Spinal cord (tissue), 10 donors: ENCODE measurements around the gene GCK. TPM values are rescaled to one million over a fixed set of nuclear protein-coding genes. Genes with fewer than 3 reads are reported as not detected.

ENCODE experiments used
- DNase-seq, 6 donors: peaks; one replicate each; pipeline versions ENCODE4 v3.0.0 to v3.0.0-alpha.2; 2013 to 2015; ENCODE audit warnings: low spot score in 6 of 6, low read depth in 4 of 6
- H3K27ac ChIP-seq: one replicate; pipeline ENCODE4 v1.5.1; 2013; ENCODE audit warnings: low read depth, low read length, control low read depth
- H3K27me3 ChIP-seq: one replicate; pipeline ENCODE4 v1.6.1; 2013; ENCODE audit warnings: low read length; ENCODE audit not compliant: control insufficient read depth, insufficient read depth
- H3K36me3 ChIP-seq: one replicate; pipeline ENCODE4 v1.6.1; 2013; ENCODE audit warnings: low read length; ENCODE audit not compliant: control insufficient read depth, insufficient read depth
- H3K4me1 ChIP-seq: one replicate; pipeline ENCODE4 v1.6.1; 2013; ENCODE audit warnings: low read length; ENCODE audit not compliant: control insufficient read depth, insufficient read depth
- H3K4me3 ChIP-seq: one replicate; pipeline ENCODE4 v1.5.1; 2013; ENCODE audit warnings: low read depth, low read length, control low read depth
- H3K9me3 ChIP-seq: one replicate; pipeline ENCODE4 v1.6.1; 2013; ENCODE audit warnings: low read length; ENCODE audit not compliant: control insufficient read depth, insufficient read depth
- WGBS: methylation state at CpG from one replicate; pipeline ENCODE4 v1.1.5; 2013; ENCODE audit warnings: missing lambda C conversion rate; ENCODE audit not compliant: insufficient coverage; 5-methylcytosine and 5-hydroxymethylcytosine counted together
- polyA plus RNA-seq, 2 donors: library from polyadenylated mRNA; unstranded; fragments of 120-200 nt; gene quantifications; one replicate each; pipeline ENCODE4 v1.2.1, GENCODE V29; 2013; ENCODE audit not compliant: insufficient read length in 2 of 2
- total RNA-seq, 2 donors: library from RNA; depleted of rRNA in 1 of 2; stranded (reverse); fragments of 120-200 nt in 1 of 2; fragments of >200 nt in 1 of 2; gene quantifications; one replicate each; pipeline versions ENCODE4 v1.2.3 to v1.2.4, GENCODE V29; 2013 to 2014
- donor health status: healthy.

Gene GCK
- total and polyA plus RNA-seq, 4 donors = 4.8 to 14.0 (median 9.5) TPM

DNA sequence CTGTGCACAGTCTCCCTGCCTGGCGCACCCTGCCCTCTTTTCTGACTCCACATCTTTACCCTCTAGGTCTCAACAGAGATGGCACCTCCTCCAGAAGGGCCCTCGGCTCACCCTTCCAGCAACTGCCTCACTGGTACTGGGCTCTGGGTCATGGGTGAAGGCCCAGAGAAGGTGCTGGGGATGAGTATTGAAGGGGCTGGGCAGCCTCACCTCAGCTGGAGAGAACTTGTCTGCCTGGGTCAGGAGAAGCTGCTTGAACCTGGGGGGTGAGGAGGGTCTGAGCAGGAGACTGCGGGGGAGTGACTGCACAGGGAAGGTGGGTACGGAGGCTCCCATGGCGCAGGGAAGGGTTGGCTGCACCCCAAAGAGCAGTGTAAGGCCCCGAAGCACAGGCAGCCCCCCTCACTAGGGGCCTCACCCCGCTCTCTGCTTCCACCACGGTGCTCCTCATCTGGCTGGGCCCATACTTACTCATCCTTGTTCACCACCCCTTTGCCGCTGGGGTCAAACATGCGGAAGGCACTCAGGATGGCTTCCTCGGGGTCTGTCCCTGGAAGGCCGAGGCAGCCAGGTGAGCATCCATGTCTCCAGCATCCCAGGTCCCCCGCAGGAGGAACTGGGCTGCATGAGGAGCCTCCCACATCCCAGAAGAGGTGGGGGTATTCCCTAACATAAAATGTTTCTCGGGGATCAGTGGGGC lies 49.8 kb downstream of the GCK start:
- peaks cover 13% of the 10 kb centered on the region for H3K36me3 ChIP-seq
- H3K27ac ChIP-seq = no peak overlapping the region
- H3K27me3 ChIP-seq = peaks cover 2% of the 10 kb centered on the region
- H3K4me1 ChIP-seq = peaks cover 20% of the 10 kb centered on the region
- 88% methylated on average over 9 of the region's 14 CpGs for WGBS
- no peak overlapping the region for H3K4me3 ChIP-seq
- DNase-seq = no peak
- H3K9me3 ChIP-seq = no peaks in the 10 kb centered on the region

GRCh38 chr7:44138698-44139097 lies 50.5 kb downstream of the GCK start:
- WGBS = 61% methylated on average over 5 of the region's 8 CpGs
- Histone ChIP-seq H3K4me1 (peaks cover 16% of the 10 kb centered on the region), H3K9me3 (no peaks in the 10 kb centered on the region), H3K4me3 (no peak overlapping the region), H3K27ac (no peak overlapping the region), H3K27me3 (no peaks in the 10 kb centered on the region), H3K36me3 (peaks cover 12% of the 10 kb centered on the region)
- no peak for DNase-seq

DNA sequence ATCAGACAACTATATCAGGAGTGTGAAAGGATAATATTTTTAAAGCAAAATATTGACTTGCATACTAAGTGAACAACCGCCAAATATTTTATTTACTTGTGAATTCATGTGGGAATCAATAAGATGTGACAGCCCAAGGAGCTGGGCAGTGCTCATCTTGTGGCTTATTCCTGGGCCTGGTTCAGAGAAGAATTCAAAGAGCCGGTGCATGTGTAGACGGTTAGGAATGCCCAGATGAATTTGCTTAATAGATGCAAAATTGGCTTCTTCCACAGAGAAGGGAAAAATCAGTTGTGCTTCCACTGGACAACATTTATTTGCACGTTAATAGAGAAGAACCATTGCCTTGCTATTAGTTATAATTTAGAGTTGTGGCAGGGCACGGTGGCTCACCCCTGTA lies 52.5 kb downstream of the GCK start:
- no peaks in the 10 kb centered on the region for H3K9me3 ChIP-seq
- no peak overlapping the region for H3K27ac ChIP-seq
- no peak for DNase-seq
- peaks cover 16% of the 10 kb centered on the region for H3K4me1 ChIP-seq
- H3K36me3 ChIP-seq = peaks cover 12% of the 10 kb centered on the region
- H3K27me3 ChIP-seq = no peaks in the 10 kb centered on the region
- 80% methylated on average over 3 of the region's 5 CpGs for WGBS
- H3K4me3 ChIP-seq = no peak overlapping the region

- Histone ChIP-seq H3K27me3 (no peaks in the 10 kb centered on the region), H3K4me1 (peaks cover 16% of the 10 kb centered on the region), H3K36me3 (peaks cover 7% of the 10 kb centered on the region), H3K9me3 (no peaks in the 10 kb centered on the region), H3K27ac (peak overlapping the region; percentile 57), H3K4me3 (no peak overlapping the region)
- WGBS = 92% methylated on average over 1 of the region's 4 CpGs
- peak in 2 of 6 donors; percentile 47 to 62 for DNase-seq
These were observed 54.2 kb downstream of the GCK start for GRCh38 chr7:44134943-44135628.

- 67% methylated on average over 1 of the region's 3 CpGs for WGBS
- no peak for DNase-seq
- H3K27me3 ChIP-seq = no peaks in the 10 kb centered on the region
- H3K9me3 ChIP-seq = no peaks in the 10 kb centered on the region
- no peaks in the 10 kb centered on the region for H3K36me3 ChIP-seq
- H3K4me3 ChIP-seq = no peak overlapping the region
- no peak overlapping the region for H3K27ac ChIP-seq
- H3K4me1 ChIP-seq = peaks cover 16% of the 10 kb centered on the region
These were observed 55.9 kb downstream of the GCK start for GRCh38 chr7:44133295-44133694.

- Histone ChIP-seq H3K9me3 (peaks cover 2% of the 10 kb centered on the region), H3K4me3 (no peak overlapping the region), H3K4me1 (peaks cover 16% of the 10 kb centered on the region), H3K27ac (no peak overlapping the region), H3K27me3 (no peaks in the 10 kb centered on the region), H3K36me3 (no peaks in the 10 kb centered on the region)
- DNase-seq = no peak
- 90% methylated on average over 2 of the region's 2 CpGs for WGBS
These were observed 57.2 kb downstream of the GCK start for GRCh38 chr7:44132039-44132438.

GRCh38 chr7:44131173-44132029 lies 57.8 kb downstream of the GCK start:
- Histone ChIP-seq H3K27ac (no peak overlapping the region), H3K36me3 (no peaks in the 10 kb centered on the region), H3K4me3 (no peak overlapping the region), H3K4me1 (peaks cover 16% of the 10 kb centered on the region), H3K9me3 (peaks cover 2% of the 10 kb centered on the region), H3K27me3 (no peaks in the 10 kb centered on the region)
- 82% methylated on average over 9 of the region's 12 CpGs for whole genome bisulfite sequencing
- DNase-seq = no peak

- H3K27me3 ChIP-seq = no peaks in the 10 kb centered on the region
- 69% methylated on average over 5 of the region's 6 CpGs for WGBS
- peaks cover 7% of the 10 kb centered on the region for H3K4me1 ChIP-seq
- peaks cover 2% of the 10 kb centered on the region for H3K9me3 ChIP-seq
- no peak overlapping the region for H3K27ac ChIP-seq
- H3K4me3 ChIP-seq = no peak overlapping the region
- H3K36me3 ChIP-seq = no peaks in the 10 kb centered on the region
- no peak for DNase-seq
These were observed 60.3 kb downstream of the GCK start for GRCh38 chr7:44128721-44129582.

GRCh38 chr7:44127161-44127560 lies 62.1 kb downstream of the GCK start:
- Histone ChIP-seq H3K27me3 (no peaks in the 10 kb centered on the region), H3K36me3 (no peaks in the 10 kb centered on the region), H3K27ac (no peak overlapping the region), H3K4me3 (no peak overlapping the region), H3K4me1 (peaks cover 14% of the 10 kb centered on the region), H3K9me3 (peaks cover 2% of the 10 kb centered on the region)
- no peak for DNase-seq
